Liver (tissue), 9 donors: Measurements from ENCODE around the gene POU2F2. TPM values are rescaled to one million over a fixed set of nuclear protein-coding genes. Genes with fewer than 3 reads are reported as not detected.

ENCODE experiments used
- DNase-seq: peaks from one replicate; pipeline ENCODE4 v3.0.0-alpha.2; 2017; ENCODE audit warnings: low spot score
- H3K27ac ChIP-seq, 2 donors: one replicate each; pipeline ENCODE4 v1.7.0; 2013; ENCODE audit warnings: inconsistent platforms in 2 of 2, low read length in 2 of 2, control low read depth in 1 of 2, low read depth in 1 of 2, mild to moderate bottlenecking in 1 of 2
- H3K27me3 ChIP-seq, 4 donors: one replicate each; pipeline versions ENCODE4 v1.6.1 to v1.7.0; 2013; ENCODE audit warnings: low read length in 3 of 4, inconsistent platforms in 1 of 4, mild to moderate bottlenecking in 1 of 4, moderate library complexity in 1 of 4; ENCODE audit not compliant: control insufficient read depth in 4 of 4, insufficient read depth in 4 of 4
- H3K36me3 ChIP-seq, 4 donors: one replicate each; pipeline versions ENCODE4 v1.6.1 to v1.7.0; 2013; ENCODE audit warnings: low read length in 3 of 4, mild to moderate bottlenecking in 3 of 4, low read depth in 1 of 4, moderate library complexity in 1 of 4; ENCODE audit not compliant: control insufficient read depth in 4 of 4, insufficient read depth in 3 of 4
- H3K4me1 ChIP-seq, 4 donors: one replicate each; pipeline versions ENCODE4 v1.6.1 to v1.7.0; 2013; ENCODE audit warnings: low read length in 3 of 4, mild to moderate bottlenecking in 3 of 4, moderate library complexity in 1 of 4; ENCODE audit not compliant: control insufficient read depth in 4 of 4, insufficient read depth in 4 of 4
- H3K4me3 ChIP-seq, 3 donors: one replicate each; pipeline versions ENCODE4 v1.6.1 to v1.7.0; 2013; ENCODE audit warnings: low read length in 3 of 3, control low read depth in 1 of 3, low read depth in 1 of 3, mild to moderate bottlenecking in 1 of 3
- H3K9ac ChIP-seq, 2 donors: one replicate each; pipeline ENCODE4 v1.7.0; 2013; ENCODE audit warnings: low read length in 2 of 2, mild to moderate bottlenecking in 2 of 2, moderate library complexity in 2 of 2, control low read depth in 1 of 2, low read depth in 1 of 2
- H3K9me3 ChIP-seq, 4 donors: one replicate each; pipeline versions ENCODE4 v1.6.1 to v1.7.0; 2013; ENCODE audit warnings: low read length in 3 of 4; ENCODE audit not compliant: control insufficient read depth in 4 of 4
- EGR1 ChIP-seq, 2 donors: IDR thresholded peaks; 2 replicates each; pipeline ENCODE4 v1.6.1; 2016 to 2018; ENCODE audit warnings: antibody characterized with exemption in 2 of 2, low read depth in 2 of 2
- FOXA1 ChIP-seq: IDR thresholded peaks from 2 replicates; pipeline ENCODE4 v1.6.1; 2016; ENCODE audit warnings: antibody characterized with exemption
- FOXA2 ChIP-seq: IDR thresholded peaks from 2 replicates; pipeline ENCODE4 v1.6.1; 2016; ENCODE audit warnings: antibody characterized with exemption
- GABPA ChIP-seq, 2 donors: IDR thresholded peaks in 1 of 2; conservative IDR thresholded peaks in 1 of 2; 2 replicates each; pipeline ENCODE4 v1.6.1; 2016; ENCODE audit warnings: antibody characterized with exemption in 2 of 2, mild to moderate bottlenecking in 1 of 2, moderate library complexity in 1 of 2
- HNF4A ChIP-seq, 2 donors: conservative IDR thresholded peaks; 2 replicates each; pipeline ENCODE4 v1.6.1; 2016; ENCODE audit warnings: antibody characterized with exemption in 2 of 2, mild to moderate bottlenecking in 2 of 2
- HNF4G ChIP-seq: IDR thresholded peaks from 2 replicates; pipeline ENCODE4 v1.6.1; 2016; ENCODE audit warnings: antibody characterized with exemption
- JUND ChIP-seq, 2 donors: IDR thresholded peaks; 2 replicates each; pipeline ENCODE4 v1.6.1; 2016; ENCODE audit warnings: antibody characterized with exemption in 2 of 2
- NR2F2 ChIP-seq: IDR thresholded peaks from 2 replicates; pipeline ENCODE4 v1.6.1; 2016; ENCODE audit warnings: antibody characterized with exemption
- RAD21 ChIP-seq, 2 donors: IDR thresholded peaks; 2 replicates each; pipeline ENCODE4 v1.6.1; 2016; ENCODE audit warnings: antibody characterized with exemption in 2 of 2, mild to moderate bottlenecking in 2 of 2
- REST ChIP-seq: IDR thresholded peaks from 2 replicates; pipeline ENCODE4 v1.6.1; 2016; ENCODE audit warnings: antibody characterized with exemption, mild to moderate bottlenecking
- RXRA ChIP-seq, 2 donors: IDR thresholded peaks; 2 replicates each; pipeline ENCODE4 v1.6.1; 2017 to 2018; ENCODE audit warnings: antibody characterized with exemption in 2 of 2, mild to moderate bottlenecking in 1 of 2
- SP1 ChIP-seq: IDR thresholded peaks from 2 replicates; pipeline ENCODE4 v1.6.1; 2018; ENCODE audit warnings: antibody characterized with exemption, mild to moderate bottlenecking
- TAF1 ChIP-seq: conservative IDR thresholded peaks from 2 replicates; pipeline ENCODE4 v1.6.1; 2016; ENCODE audit warnings: antibody characterized with exemption, mild to moderate bottlenecking
- YY1 ChIP-seq: IDR thresholded peaks from 2 replicates; pipeline ENCODE4 v1.6.1; 2016; ENCODE audit warnings: antibody characterized with exemption, mild to moderate bottlenecking
- ZBTB33 ChIP-seq: IDR thresholded peaks from 2 replicates; pipeline ENCODE4 v1.6.1; 2016; ENCODE audit warnings: antibody characterized with exemption
- WGBS: extraction: QIAGEN DNeasy Blood & Tissue Kit; methylation state at CpG from one replicate; pipeline ENCODE4 v1.1.7; 2013; 5-methylcytosine and 5-hydroxymethylcytosine counted together
- polyA plus RNA-seq, 2 donors: library from polyadenylated mRNA; stranded (reverse) in 1 of 2; unstranded in 1 of 2; fragments of 200-250 nt in 1 of 2; fragments of >200 nt in 1 of 2; fragmentation: Nextera tagmentation in 1 of 2; extraction: Ambion mirVana in 1 of 2; gene quantifications; one replicate each; pipeline versions ENCODE4 v1.2.1 to v1.2.3, GENCODE V29; 2013 to 2015
- total RNA-seq, 2 donors: library from RNA; depleted of rRNA; stranded (reverse); fragments of >200 nt; gene quantifications; one replicate each; pipeline ENCODE4 v1.2.3, GENCODE V29; 2014
- TF ChIP-seq, protein P1 (sequence below): fragments of 150-350 bp; IDR thresholded peaks from 2 replicates; pipeline ENCODE4 v1.5.1; 2017; ENCODE audit warnings: improper control_type of control experiment, low read depth, low read length; ENCODE audit not compliant: missing input control
- TF ChIP-seq, protein P2 (sequence below): IDR thresholded peaks from 2 replicates; pipeline ENCODE4 v1.6.1; 2016; ENCODE audit warnings: antibody characterized with exemption
- TF ChIP-seq, protein P3 (sequence below): IDR thresholded peaks from 2 replicates; pipeline ENCODE4 v1.6.1; 2016; ENCODE audit warnings: antibody characterized with exemption
- donor health status: healthy.
- donor health status: healthy.
- donor health status: healthy.
- donor health status: healthy.
- donor health status: healthy.

POU2F2 gene
- total and polyA plus RNA-seq, 4 donors: 0.75 to 1.2 (median 0.97) TPM

GRCh38 chr19:42071247-42071646 lies 61.0 kb downstream of the POU2F2 start:
- Histone ChIP-seq H3K9me3 (no peaks in the 10 kb centered on the region), H3K4me3 (no peak overlapping the region), H3K27ac (no peak overlapping the region), H3K36me3 (no peaks in the 10 kb centered on the region), H3K9ac (no peak overlapping the region), H3K4me1 (peaks cover 0 to 6% (median 3%) of the 10 kb centered on the region in 4 donors), H3K27me3 (peaks cover 0 to 8% (median 2%) of the 10 kb centered on the region in 4 donors)
- WGBS: 90% methylated on average over 12 of the region's 12 CpGs
- no peak for TF ChIP-seq FOXA1
- TF ChIP-seq REST: no peak
- TF ChIP-seq HNF4G: no peak
- no peak for TF ChIP-seq FOXA2
- no peak for TF ChIP-seq SP1
- TF ChIP-seq, protein P1, sequence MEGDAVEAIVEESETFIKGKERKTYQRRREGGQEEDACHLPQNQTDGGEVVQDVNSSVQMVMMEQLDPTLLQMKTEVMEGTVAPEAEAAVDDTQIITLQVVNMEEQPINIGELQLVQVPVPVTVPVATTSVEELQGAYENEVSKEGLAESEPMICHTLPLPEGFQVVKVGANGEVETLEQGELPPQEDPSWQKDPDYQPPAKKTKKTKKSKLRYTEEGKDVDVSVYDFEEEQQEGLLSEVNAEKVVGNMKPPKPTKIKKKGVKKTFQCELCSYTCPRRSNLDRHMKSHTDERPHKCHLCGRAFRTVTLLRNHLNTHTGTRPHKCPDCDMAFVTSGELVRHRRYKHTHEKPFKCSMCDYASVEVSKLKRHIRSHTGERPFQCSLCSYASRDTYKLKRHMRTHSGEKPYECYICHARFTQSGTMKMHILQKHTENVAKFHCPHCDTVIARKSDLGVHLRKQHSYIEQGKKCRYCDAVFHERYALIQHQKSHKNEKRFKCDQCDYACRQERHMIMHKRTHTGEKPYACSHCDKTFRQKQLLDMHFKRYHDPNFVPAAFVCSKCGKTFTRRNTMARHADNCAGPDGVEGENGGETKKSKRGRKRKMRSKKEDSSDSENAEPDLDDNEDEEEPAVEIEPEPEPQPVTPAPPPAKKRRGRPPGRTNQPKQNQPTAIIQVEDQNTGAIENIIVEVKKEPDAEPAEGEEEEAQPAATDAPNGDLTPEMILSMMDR: no peak
- TF ChIP-seq RXRA (IDR thresholded peaks at IDR 0.05): no peak
- TF ChIP-seq ZBTB33: no peak
- TF ChIP-seq TAF1: no peak
- TF ChIP-seq JUND (IDR thresholded peaks at IDR 0.05): no peak
- TF ChIP-seq EGR1 (IDR thresholded peaks at IDR 0.05; ENCODE audit: low read depth in 2 of 2): no peak
- TF ChIP-seq, protein P2, sequence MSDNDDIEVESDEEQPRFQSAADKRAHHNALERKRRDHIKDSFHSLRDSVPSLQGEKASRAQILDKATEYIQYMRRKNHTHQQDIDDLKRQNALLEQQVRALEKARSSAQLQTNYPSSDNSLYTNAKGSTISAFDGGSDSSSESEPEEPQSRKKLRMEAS: no peak
- TF ChIP-seq, protein P3, sequence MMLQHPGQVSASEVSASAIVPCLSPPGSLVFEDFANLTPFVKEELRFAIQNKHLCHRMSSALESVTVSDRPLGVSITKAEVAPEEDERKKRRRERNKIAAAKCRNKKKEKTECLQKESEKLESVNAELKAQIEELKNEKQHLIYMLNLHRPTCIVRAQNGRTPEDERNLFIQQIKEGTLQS: no peak
- TF ChIP-seq RAD21 (IDR thresholded peaks at IDR 0.05): no peak
- no peak for TF ChIP-seq YY1
- TF ChIP-seq GABPA (IDR thresholded peaks at IDR 0.05 in 1 of 2, conservative IDR thresholded peaks at IDR 0.05 in 1 of 2): no peak
- no peak for TF ChIP-seq NR2F2
- TF ChIP-seq HNF4A (conservative IDR thresholded peaks at IDR 0.05): no peak
- no peak for DNase-seq
